Measurements from ENCODE around the gene SEC16A. TPM values are rescaled to one million over a fixed set of nuclear protein-coding genes. Genes with fewer than 3 reads are reported as not detected.

SEC16A gene
- total and polyA plus RNA-seq, 2 experiments from 2014 or later, result 42.0 to 42.7 TPM

DNA sequence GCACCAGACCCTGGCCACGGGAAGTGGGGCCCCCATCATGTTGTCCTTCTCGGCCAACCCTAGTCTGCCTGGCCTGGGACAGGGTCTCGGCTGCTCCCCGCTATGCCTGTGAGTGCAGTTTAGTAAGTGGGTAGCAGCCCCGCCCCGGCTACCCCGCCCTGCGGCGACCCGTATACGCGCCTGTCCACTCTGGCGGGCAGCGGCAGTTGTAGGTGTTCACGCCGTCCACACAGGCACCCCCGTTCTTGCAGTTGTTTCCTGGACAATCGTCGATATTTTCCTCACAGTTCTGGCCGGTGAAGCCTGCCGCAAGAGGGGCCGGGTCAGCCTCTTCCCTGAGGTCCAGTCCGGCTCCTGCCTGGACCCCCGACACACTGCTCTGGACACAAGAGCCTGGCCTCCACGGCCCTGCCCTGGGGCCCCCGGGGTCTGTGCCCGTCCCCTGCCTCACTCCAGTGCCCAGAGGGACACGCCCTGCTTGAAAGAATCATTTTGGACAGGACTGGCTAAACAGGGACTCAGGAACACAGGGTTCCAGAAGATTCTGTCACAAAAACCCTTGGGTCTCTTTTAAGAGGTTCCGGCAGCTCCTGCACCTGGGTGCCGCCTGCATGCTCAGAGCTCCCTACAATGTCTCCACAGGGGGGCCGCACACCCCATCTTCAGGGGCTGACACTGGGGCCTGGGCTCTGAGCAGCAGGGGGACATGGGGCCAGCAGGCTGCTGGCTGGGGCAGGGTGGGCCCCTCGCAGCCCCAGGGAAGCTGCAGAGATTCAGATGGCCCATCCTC lies 36.6 kb upstream of the SEC16A start:
- Histone ChIP-seq H3K4me2 (peak overlapping the region; percentile 73), H3K79me2 (no peaks in the 10 kb centered on the region), H3K9me2 (replicated peaks; ENCODE audit: insufficient read depth) (no peaks in the 10 kb centered on the region), H3K4me1 (ENCODE audit: insufficient read depth) (peaks cover 24% of the 10 kb centered on the region), H3K36me3 (replicated peaks; ENCODE audit: insufficient read depth, low read depth) (no peaks in the 10 kb centered on the region), H4K20me1 (ENCODE audit: insufficient read depth, poor library complexity, severe bottlenecking) (no peaks in the 10 kb centered on the region), H3K27ac (no peak overlapping the region), H2AFZ (no peak overlapping the region), H3K9me3 (ENCODE audit: low read depth) (no peaks in the 10 kb centered on the region), H3K27me3 (no peaks in the 10 kb centered on the region), H3K4me3 (no peak overlapping the region)
- DNase-seq (ENCODE audit: low spot score), result no peak
- 85% methylated on average over 21 of the region's 32 CpGs for WGBS (ENCODE audit: low lambda C conversion rate, missing lambda C conversion rate)
- TF ChIP-seq EZH2 (IDR thresholded peaks at IDR 0.05; ENCODE audit: borderline replicate concordance), result no peak
- no peak for TF ChIP-seq EZH2phosphoT487 (IDR thresholded peaks at IDR 0.05; ENCODE audit: low read depth, severe bottlenecking, unreplicated experiment)

DNA sequence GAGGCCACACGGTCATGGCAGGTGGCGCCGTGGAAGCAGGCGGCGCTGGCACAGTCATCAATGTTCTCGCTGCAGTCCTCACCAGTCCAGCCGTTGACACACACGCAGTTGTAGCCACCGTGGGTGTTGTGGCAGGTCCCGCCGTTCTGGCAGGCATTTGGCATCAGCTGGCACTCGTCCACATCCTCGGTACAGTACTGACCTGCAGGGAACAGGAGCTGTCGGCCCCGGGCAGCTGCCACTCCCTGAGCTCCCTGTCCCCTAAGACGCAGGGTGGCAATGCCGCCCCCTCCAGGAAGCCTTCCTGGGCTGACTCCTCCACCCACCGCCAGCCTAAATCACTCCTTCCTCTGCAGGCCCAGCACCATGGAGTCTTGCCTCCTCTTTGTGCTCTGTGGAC lies 35.8 kb upstream of the SEC16A start:
- DNase-seq (ENCODE audit: low spot score), result no peak
- H3K9me2 ChIP-seq (replicated peaks; ENCODE audit: insufficient read depth), result no peaks in the 10 kb centered on the region
- H4K20me1 ChIP-seq (ENCODE audit: insufficient read depth, poor library complexity, severe bottlenecking), result no peaks in the 10 kb centered on the region
- 96% methylated on average over 18 of the region's 18 CpGs for WGBS (ENCODE audit: low lambda C conversion rate, missing lambda C conversion rate)
- peaks cover 24% of the 10 kb centered on the region for H3K4me1 ChIP-seq (ENCODE audit: insufficient read depth)
- TF ChIP-seq, protein P1, sequence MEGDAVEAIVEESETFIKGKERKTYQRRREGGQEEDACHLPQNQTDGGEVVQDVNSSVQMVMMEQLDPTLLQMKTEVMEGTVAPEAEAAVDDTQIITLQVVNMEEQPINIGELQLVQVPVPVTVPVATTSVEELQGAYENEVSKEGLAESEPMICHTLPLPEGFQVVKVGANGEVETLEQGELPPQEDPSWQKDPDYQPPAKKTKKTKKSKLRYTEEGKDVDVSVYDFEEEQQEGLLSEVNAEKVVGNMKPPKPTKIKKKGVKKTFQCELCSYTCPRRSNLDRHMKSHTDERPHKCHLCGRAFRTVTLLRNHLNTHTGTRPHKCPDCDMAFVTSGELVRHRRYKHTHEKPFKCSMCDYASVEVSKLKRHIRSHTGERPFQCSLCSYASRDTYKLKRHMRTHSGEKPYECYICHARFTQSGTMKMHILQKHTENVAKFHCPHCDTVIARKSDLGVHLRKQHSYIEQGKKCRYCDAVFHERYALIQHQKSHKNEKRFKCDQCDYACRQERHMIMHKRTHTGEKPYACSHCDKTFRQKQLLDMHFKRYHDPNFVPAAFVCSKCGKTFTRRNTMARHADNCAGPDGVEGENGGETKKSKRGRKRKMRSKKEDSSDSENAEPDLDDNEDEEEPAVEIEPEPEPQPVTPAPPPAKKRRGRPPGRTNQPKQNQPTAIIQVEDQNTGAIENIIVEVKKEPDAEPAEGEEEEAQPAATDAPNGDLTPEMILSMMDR (IDR thresholded peaks at IDR 0.05; ENCODE audit: poor library complexity), result no peak
- H3K27me3 ChIP-seq, result no peaks in the 10 kb centered on the region
- H3K4me2 ChIP-seq, result no peak overlapping the region
- H3K9me3 ChIP-seq (ENCODE audit: low read depth), result no peaks in the 10 kb centered on the region
- H2AFZ ChIP-seq, result no peak overlapping the region
- H3K79me2 ChIP-seq, result no peaks in the 10 kb centered on the region
- H3K36me3 ChIP-seq (replicated peaks; ENCODE audit: insufficient read depth, low read depth), result no peaks in the 10 kb centered on the region
- H3K27ac ChIP-seq, result no peak overlapping the region
- H3K4me3 ChIP-seq, result no peak overlapping the region

DNA sequence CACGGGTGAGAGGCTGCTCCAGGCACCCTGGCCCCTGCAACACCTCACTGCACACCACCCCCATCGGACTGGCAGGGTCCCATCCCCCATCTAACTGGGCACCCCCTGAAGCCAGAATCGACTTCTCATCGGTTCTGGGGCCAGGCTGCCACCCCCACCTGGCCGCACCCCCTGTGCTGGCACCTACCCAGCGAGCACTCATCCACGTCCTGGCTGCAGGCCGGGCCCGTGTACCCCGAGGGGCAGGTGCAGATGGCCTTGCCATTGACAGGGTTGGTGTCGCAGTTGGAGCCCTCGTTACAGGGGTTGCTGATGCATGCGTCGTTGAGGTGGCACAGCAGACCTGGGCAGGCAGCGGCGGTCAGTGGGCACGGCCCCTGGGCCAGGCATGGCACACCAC lies 35.1 kb upstream of the SEC16A start:
- Histone ChIP-seq H3K4me2 (no peak overlapping the region), H3K9me2 (replicated peaks; ENCODE audit: insufficient read depth) (no peaks in the 10 kb centered on the region), H3K27ac (no peak overlapping the region), H4K20me1 (ENCODE audit: insufficient read depth, poor library complexity, severe bottlenecking) (no peaks in the 10 kb centered on the region), H3K79me2 (no peaks in the 10 kb centered on the region), H3K4me3 (no peak overlapping the region), H3K9me3 (ENCODE audit: low read depth) (no peaks in the 10 kb centered on the region), H3K4me1 (ENCODE audit: insufficient read depth) (peaks cover 24% of the 10 kb centered on the region), H3K27me3 (no peaks in the 10 kb centered on the region), H3K36me3 (replicated peaks; ENCODE audit: insufficient read depth, low read depth) (no peaks in the 10 kb centered on the region), H2AFZ (no peak overlapping the region)
- DNase-seq (ENCODE audit: low spot score), result no peak
- WGBS (ENCODE audit: low lambda C conversion rate, missing lambda C conversion rate), result over 99% methylated on average over 14 of the region's 17 CpGs
- TF ChIP-seq EZH2 (IDR thresholded peaks at IDR 0.05; ENCODE audit: borderline replicate concordance) (no peak), EZH2phosphoT487 (IDR thresholded peaks at IDR 0.05; ENCODE audit: low read depth, severe bottlenecking, unreplicated experiment) (no peak)
- TF ChIP-seq, protein P1 (IDR thresholded peaks at IDR 0.05; ENCODE audit: poor library complexity), result no peak

DNA sequence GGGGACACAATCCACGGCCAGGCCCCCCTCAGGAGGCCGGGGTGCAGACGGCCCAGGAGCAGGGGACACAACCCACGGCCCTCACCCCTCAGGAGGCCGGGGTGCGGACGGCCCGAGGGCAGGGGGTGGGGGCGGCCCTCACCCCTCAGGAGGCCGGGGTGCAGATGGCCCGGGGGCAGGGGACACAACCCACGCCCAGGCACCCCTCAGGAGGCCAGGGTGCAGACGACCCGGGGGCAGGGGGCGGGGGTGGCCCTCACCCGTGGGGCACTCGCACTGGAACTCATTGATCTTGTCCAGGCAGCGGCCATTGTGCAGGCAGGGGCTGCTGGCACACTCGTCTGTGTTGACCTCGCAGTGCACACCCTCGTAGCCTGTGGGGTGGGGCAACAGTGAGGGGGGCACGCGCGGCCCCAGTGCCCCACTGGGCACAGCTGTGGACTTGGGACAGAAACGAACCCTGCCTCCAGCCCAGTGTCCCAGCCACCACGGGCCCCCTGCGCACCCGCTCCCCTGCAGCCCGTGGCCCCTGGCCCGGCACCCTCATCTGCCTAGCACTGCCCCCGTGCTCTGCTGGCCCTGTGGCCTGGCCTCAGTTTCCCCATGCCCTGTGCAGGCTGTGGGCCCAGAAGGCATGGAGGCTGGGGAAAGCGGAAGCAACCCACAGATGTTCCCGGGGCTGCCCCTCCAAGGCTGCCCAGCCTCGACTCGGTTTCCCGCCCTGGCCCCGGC lies 34.3 kb upstream of the SEC16A start:
- TF ChIP-seq EZH2phosphoT487 (IDR thresholded peaks at IDR 0.05; ENCODE audit: low read depth, severe bottlenecking, unreplicated experiment) (no peak), EZH2 (IDR thresholded peaks at IDR 0.05; ENCODE audit: borderline replicate concordance) (no peak)
- TF ChIP-seq, protein P1 (IDR thresholded peaks at IDR 0.05; ENCODE audit: poor library complexity), result no peak
- no peak for DNase-seq (ENCODE audit: low spot score)
- no peak overlapping the region for H3K4me2 ChIP-seq
- 95% methylated on average over 22 of the region's 37 CpGs for WGBS (ENCODE audit: low lambda C conversion rate, missing lambda C conversion rate)
- H3K27ac ChIP-seq, result no peak overlapping the region
- no peaks in the 10 kb centered on the region for H3K9me2 ChIP-seq (replicated peaks; ENCODE audit: insufficient read depth)
- no peaks in the 10 kb centered on the region for H3K27me3 ChIP-seq
- no peaks in the 10 kb centered on the region for H3K79me2 ChIP-seq
- peaks cover 24% of the 10 kb centered on the region for H3K4me1 ChIP-seq (ENCODE audit: insufficient read depth)
- no peak overlapping the region for H3K4me3 ChIP-seq
- no peaks in the 10 kb centered on the region for H4K20me1 ChIP-seq (ENCODE audit: insufficient read depth, poor library complexity, severe bottlenecking)
- no peak overlapping the region for H2AFZ ChIP-seq
- no peaks in the 10 kb centered on the region for H3K9me3 ChIP-seq (ENCODE audit: low read depth)
- H3K36me3 ChIP-seq (replicated peaks; ENCODE audit: insufficient read depth, low read depth), result no peaks in the 10 kb centered on the region
